Muscle layer of colon (tissue), 2 donors: ENCODE data around the gene EARS2.
"Not testable (repeated sequence)": the region's sequence is repeated elsewhere in the genome, so short reads cannot be mapped to it uniquely, and the experiment has no call there.

Experiments used
- H3K27ac ChIP-seq: one replicate; pipeline ENCODE4 v1.7.0; 2013; ENCODE audit warnings: low read depth, mild to moderate bottlenecking, low read length, moderate library complexity
- H3K27me3 ChIP-seq, 2 donors: one replicate each; pipeline ENCODE4 v1.7.0; 2013; ENCODE audit warnings: low read length in 2 of 2, mild to moderate bottlenecking in 2 of 2; ENCODE audit not compliant: insufficient read depth in 2 of 2, control insufficient read depth in 1 of 2
- H3K36me3 ChIP-seq: one replicate; pipeline ENCODE4 v1.7.0; 2013; ENCODE audit warnings: mild to moderate bottlenecking, low read length; ENCODE audit not compliant: insufficient read depth
- H3K4me1 ChIP-seq: one replicate; pipeline ENCODE4 v1.7.0; 2013; ENCODE audit warnings: mild to moderate bottlenecking, low read length; ENCODE audit not compliant: insufficient read depth
- H3K4me3 ChIP-seq, 2 donors: one replicate each; pipeline ENCODE4 v1.7.0; 2013; ENCODE audit warnings: low read length in 2 of 2, low read depth in 1 of 2, mild to moderate bottlenecking in 1 of 2, moderate library complexity in 1 of 2
- H3K9ac ChIP-seq: one replicate; pipeline ENCODE4 v1.7.0; 2013; ENCODE audit warnings: low read length
- H3K9me3 ChIP-seq: one replicate; pipeline ENCODE4 v1.7.0; 2013; ENCODE audit warnings: mild to moderate bottlenecking, low read length
- donor health status: abdominal sarcoma.
- donor health status: Adenocarcinoma of cecum.

Gene EARS2

DNA sequence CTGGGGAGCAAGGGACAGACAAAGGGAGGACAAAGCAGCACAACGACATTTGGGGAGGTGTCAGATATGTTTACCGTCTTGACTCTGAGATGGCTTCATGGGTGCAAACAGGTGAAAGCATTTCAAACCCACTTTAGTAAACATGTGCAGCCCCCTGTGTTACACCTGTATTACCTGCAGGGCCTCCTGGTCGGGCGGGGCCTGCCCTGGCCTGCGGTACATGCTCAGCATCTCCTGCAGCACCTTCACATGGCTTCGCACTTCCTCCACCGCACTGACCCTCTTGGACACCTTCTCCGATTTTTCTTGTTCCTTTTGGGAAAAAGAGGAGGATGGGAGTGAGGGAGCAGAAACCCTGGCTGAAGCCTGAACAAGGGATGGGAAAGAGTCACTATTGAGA, 71.3 kb downstream of the EARS2 start:
- peaks cover 90% of the 10 kb centered on the region for H3K36me3 ChIP-seq
- H3K4me1 ChIP-seq = no peaks in the 10 kb centered on the region
- no peaks in the 10 kb centered on the region for H3K27me3 ChIP-seq
- H3K9ac ChIP-seq = no peak overlapping the region
- no peak overlapping the region for H3K27ac ChIP-seq
- no peaks in the 10 kb centered on the region for H3K9me3 ChIP-seq
- H3K4me3 ChIP-seq = no peak overlapping the region

- no peak overlapping the region for H3K9ac ChIP-seq
- H3K36me3 ChIP-seq = peaks cover 93% of the 10 kb centered on the region
- no peak overlapping the region for H3K4me3 ChIP-seq
- H3K9me3 ChIP-seq = no peaks in the 10 kb centered on the region
- no peak overlapping the region for H3K27ac ChIP-seq
- H3K27me3 ChIP-seq = no peaks in the 10 kb centered on the region
- no peaks in the 10 kb centered on the region for H3K4me1 ChIP-seq
Measured at GRCh38 chr16:23485257-23485614, 71.9 kb downstream of the EARS2 start.

GRCh38 chr16:23484510-23485256, 72.5 kb downstream of the EARS2 start:
- H3K36me3 ChIP-seq = peaks cover 93% of the 10 kb centered on the region

GRCh38 chr16:23483492-23483891, 73.7 kb downstream of the EARS2 start:
- H3K9ac ChIP-seq, H3K27me3 ChIP-seq, H3K27ac ChIP-seq, H3K4me3 ChIP-seq, H3K4me1 ChIP-seq, H3K9me3 ChIP-seq: not testable (repeated sequence)
- H3K36me3 ChIP-seq = peaks cover 94% of the 10 kb centered on the region

More at GRCh38 chr16:23484510-23485256, 72.5 kb downstream of the EARS2 start:
- no peak overlapping the region for H3K27ac ChIP-seq
- no peak overlapping the region for H3K4me3 ChIP-seq
- no peaks in the 10 kb centered on the region for H3K9me3 ChIP-seq
- no peaks in the 10 kb centered on the region for H3K27me3 ChIP-seq
- H3K4me1 ChIP-seq = no peaks in the 10 kb centered on the region
- no peak overlapping the region for H3K9ac ChIP-seq

DNA sequence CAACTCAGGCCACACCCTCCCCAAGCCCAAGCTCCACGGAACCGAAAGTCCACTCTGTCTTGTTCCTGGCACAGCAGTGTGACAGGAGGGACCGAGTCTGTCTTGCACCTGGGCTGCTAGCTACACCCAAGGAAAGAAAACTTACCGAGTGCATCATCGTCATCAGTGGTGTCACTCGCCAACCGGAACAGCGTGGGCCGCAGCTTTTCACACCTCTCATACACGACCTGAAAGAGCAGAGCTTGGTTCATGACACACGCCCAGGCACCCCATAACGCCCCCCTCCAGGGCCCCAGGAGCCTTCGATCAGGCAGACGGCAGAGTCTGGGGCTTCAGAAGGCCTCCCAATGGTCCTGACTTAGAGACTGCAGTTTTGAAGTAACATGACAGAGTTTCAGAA, 74.4 kb downstream of the EARS2 start:
- Histone ChIP-seq H3K4me1 (no peaks in the 10 kb centered on the region), H3K27me3 (no peaks in the 10 kb centered on the region), H3K9me3 (no peaks in the 10 kb centered on the region), H3K4me3 (no peak overlapping the region), H3K9ac (no peak overlapping the region), H3K36me3 (peaks cover 92% of the 10 kb centered on the region), H3K27ac (no peak overlapping the region)

DNA sequence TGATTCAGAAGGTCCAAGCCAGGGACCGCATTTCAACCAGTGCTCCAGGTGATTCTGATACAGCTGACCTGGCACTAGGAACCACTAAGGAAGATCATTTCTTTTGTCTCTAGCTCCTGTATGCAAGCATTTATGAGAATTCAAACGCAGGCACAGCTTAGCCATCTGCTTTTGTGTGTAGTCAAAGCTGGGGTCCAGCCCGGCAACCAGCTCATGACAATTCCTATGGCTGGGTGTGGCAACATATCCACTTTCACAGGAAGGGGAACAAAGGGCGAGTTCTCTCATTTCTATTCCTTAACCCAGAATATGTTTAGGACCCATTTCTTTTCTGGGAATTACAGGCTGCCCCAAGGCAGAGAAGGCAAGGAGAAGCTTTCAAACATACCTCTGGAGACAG, 76.9 kb downstream of the EARS2 start:
- Histone ChIP-seq H3K9ac (no peak overlapping the region), H3K4me1 (no peaks in the 10 kb centered on the region), H3K36me3 (peaks cover 87% of the 10 kb centered on the region), H3K9me3 (no peaks in the 10 kb centered on the region), H3K4me3 (no peak overlapping the region), H3K27me3 (no peaks in the 10 kb centered on the region), H3K27ac (no peak overlapping the region)

DNA sequence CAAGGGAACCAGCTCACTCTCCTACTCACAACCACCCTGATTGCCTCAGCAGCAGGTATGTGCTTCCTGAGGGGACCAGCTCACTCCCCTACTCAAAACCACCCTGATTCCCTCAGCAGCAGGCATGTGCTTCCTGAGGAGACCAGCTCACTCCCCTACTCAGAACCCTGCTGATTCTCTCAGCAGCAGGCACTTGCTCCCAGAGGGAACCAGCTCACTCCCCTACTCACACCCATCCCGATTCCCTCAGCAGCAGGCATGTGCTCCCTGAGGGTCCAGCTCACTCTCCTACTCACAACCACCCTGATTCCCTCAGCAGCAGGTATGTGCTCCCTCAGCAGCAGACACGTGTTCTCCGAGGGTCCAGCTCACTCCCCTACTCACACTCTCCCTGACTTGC, 78.0 kb downstream of the EARS2 start:
- H3K4me1 ChIP-seq = no peaks in the 10 kb centered on the region
- H3K27ac ChIP-seq = no peak overlapping the region
- H3K9ac ChIP-seq = no peak overlapping the region
- H3K36me3 ChIP-seq = peaks cover 85% of the 10 kb centered on the region
- H3K4me3 ChIP-seq = no peak overlapping the region
- no peaks in the 10 kb centered on the region for H3K9me3 ChIP-seq
- no peaks in the 10 kb centered on the region for H3K27me3 ChIP-seq

DNA sequence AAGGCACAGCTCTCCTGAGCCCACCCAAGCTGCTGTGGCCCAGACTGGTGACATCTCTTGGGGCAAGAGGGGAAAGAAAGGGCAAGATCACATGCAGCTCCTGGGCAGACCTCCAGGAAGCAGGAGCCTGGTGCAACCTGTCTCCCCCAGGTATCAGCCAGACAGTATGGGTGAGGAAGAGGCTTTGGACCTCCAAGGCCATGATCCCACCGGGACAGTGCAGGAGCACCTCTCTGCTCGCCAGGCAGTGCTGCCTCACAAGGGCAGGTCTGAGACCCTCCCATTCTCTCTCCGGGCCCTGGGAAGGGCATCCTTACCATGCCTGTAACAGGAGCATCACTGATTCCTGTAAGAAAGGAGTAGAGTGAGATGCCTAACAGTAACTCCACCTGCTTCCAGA, 78.6 kb downstream of the EARS2 start:
- H3K9me3 ChIP-seq = no peaks in the 10 kb centered on the region
- H3K36me3 ChIP-seq = peaks cover 89% of the 10 kb centered on the region
- no peaks in the 10 kb centered on the region for H3K4me1 ChIP-seq
- no peak overlapping the region for H3K27ac ChIP-seq
- H3K4me3 ChIP-seq = no peak overlapping the region
- no peak overlapping the region for H3K9ac ChIP-seq
- no peaks in the 10 kb centered on the region for H3K27me3 ChIP-seq

GRCh38 chr16:23476289-23476688, 80.9 kb downstream of the EARS2 start:
- peaks cover 67% of the 10 kb centered on the region for H3K36me3 ChIP-seq
- H3K27ac ChIP-seq = no peak overlapping the region
- H3K4me3 ChIP-seq = no peak overlapping the region
- H3K27me3 ChIP-seq = no peaks in the 10 kb centered on the region
- no peaks in the 10 kb centered on the region for H3K4me1 ChIP-seq
- H3K9ac ChIP-seq = no peak overlapping the region
- no peaks in the 10 kb centered on the region for H3K9me3 ChIP-seq
